DMS153 (cell line): ENCODE results near the gene BPIFB3.

Experiments used
- DNase-seq: peaks from one replicate; lab custom pipeline; 2025; lab: John Stamatoyannopoulos, UW

Gene BPIFB3

DNA sequence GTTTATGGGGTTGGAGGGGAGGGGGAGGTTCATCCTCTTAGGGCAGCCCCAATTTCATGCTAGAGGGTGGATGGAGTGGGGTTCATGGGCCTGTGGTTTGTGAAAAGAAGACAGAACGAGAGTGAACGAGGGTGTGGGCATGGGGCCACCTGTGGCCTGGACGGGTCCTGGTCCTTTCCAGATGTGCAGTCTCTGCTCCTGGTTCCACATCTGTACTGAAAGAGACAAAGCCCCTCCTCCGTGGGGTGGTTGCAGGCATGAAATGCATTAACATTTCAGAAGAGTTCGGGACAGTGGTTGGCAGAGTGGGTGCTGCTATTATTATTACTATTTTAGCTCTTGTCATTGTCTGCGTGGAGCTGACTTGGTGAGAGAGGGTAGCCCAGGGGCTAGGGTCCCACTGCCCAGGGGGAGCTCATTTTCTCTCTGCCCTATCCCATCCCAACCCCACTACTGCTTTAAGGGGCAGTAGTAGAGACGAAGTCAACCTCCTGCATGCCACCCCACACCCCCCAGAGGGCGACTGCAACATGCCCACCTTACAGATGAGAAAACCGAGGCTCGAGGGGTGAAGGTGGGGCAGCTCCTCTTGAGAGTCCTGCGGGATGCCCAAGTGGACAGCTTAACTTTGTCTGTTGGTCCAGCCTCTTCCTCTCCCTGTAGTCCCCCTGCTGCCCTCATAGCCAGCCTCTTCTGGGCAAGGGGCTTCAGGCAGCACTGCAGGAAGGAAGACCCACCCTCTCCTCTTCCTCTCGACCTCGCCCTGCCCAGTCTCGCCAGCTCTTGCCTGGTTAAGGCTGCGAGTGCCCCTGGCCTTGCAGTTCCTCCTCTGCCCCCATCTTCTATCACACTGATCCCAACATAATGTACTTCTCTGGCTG lies 37.8 kb upstream of the BPIFB3 start:
- no peak for DNase-seq

DNA sequence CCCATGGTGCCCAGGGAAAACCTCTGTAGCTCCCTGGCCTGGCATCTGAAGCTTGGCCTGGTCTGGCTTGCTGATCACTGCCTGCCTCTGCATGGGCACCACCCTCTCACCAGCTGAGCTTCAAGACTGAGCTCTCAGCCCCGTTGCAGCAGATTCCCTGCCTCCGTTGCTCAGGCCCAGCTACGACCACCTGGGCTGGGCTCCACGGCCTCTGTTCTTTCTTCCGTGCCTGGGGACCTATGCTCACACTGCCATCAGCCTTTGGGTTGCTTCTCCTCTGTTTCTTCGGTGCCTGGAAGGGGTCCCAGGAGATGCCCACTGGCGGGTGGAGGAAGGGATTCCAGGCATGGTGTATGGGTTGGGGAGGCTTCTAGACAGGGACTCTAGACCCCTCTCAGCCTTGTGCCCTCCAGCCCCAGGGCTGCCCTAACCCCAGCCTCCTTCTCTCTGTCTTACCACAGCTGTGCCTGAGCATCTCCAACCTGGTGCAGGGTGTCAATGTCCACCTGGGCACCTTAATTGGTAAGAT lies 37.1 kb upstream of the BPIFB3 start:
- no peak for DNase-seq

DNA sequence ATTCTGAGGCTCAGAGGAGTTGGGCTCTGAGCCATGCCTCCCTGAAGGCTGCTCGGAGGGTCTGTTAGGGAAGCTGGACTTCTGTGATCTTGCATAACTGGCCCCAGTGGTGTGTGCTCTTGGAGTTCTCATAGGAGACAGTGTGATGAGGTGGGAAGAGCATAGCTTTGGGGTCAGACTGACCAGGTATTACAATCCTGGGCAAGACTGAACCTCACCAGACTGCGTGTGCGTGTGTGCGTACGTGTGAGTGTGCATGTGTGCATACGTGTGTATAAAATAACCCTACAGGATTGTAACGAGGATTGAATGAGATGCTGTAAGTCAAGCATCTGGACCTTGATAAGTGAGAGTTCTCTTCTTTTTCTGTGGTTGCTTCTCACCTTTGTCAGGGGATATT lies 36.2 kb upstream of the BPIFB3 start:
- DNase-seq: no peak

DNA sequence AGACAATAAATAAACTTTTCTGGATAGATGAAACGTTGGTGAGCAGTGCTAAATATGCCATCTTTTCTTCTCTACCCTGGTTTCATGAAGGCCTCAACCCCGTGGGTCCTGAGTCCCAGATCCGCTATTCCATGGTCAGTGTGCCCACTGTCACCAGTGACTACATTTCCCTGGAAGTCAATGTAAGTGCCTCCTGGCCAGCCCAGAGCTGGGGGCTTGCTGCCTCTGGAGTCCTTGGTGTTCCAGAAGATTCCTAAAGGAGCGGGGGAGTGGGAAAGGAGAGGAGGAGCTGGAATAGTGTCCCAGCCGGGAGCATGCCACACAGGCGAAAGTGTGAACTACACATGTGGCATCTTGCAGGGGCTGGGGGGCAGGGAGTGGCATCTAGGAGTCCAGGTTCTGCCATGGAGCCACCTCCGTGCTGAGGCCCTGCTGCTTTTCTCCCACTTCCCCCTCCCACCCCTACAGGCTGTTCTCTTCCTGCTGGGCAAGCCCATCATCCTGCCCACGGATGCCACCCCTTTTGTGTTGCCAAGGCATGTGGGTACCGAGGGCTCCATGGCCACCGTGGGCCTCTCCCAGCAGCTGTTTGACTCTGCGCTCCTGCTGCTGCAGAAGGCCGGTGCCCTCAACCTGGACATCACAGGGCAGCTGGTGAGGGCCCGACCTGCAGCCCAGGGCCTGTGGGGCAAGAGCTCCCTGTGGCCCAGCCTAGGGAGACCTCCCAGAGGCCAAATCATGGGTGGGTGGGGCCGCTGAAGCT lies 35.4 kb upstream of the BPIFB3 start:
- DNase-seq: no peak

DNA sequence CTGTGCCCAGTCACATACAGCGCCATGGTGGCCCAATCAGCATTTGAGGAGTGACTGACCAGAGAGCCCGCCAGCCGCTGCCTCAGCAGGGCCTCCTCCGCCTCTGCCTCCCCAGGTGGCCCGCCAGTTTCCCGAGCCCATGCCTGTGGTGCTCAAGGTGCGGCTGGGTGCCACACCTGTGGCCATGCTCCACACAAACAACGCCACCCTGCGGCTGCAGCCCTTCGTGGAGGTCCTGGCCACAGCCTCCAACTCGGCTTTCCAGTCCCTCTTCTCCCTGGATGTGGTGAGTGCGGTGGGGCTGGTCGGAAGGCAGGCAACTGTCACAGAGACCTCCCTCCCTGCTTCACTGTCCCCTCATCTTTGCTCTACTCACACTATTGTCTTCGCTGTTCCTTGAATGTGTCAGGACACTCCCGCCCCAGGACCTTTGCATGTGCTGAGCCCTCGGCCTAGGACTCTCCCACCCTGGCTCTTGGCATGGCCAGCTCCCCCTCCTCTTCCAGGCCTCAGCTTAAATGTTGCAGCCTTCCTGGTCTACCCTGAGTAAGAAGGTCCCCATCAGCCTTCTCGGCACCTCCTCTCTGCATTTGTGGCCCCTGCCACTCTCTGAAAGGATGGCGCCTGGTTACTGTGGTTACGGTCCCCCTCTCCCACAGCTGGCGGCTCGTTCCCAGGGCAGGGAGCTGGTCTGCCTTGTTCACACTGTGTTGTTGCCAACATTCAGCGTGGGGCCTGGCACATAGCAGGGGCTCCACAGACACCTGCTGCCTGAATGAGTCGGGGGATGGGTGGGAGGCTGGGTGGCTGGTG lies 34.0 kb upstream of the BPIFB3 start:
- DNase-seq: no peak

DNA sequence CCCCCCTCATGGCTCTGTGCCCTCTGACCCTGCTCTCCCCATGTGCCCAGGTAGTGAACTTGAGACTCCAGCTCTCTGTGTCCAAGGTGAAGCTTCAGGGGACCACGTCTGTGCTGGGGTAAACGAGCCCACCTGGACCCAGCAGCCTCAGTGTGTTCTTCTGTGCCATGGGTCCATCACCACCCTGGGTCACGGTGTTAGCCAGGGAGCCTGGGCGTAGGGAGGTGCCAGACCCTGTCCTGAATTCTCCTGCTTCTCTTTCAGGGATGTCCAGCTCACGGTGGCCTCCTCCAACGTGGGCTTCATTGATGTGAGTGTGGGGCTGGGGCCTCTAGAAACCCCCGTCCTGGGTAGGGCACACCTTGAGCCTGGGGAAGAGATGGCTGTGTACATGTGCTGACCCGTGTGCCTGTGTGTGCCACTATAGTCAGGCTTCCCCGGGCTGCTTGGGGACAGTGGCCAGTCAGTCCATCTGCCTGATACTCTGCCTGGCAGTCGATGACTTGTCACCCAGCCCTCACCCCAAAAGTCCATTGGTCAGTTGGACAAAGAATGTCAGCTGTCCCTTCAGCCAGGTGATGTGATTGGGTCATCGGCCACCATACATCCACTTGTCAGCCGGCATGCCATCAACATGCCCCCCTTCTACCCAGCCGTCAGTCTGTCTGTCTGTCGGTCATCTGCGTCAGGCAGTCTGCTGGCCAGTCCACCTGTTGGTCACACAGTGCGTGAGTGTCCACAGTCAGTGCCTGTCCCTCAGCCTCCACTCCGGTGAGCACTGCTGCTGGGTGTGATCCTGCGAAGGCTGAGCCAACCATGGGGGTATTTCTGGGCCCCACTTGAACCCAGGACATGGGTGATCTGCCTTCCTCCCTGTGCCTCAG lies 33.2 kb upstream of the BPIFB3 start:
- DNase-seq: no peak

DNA sequence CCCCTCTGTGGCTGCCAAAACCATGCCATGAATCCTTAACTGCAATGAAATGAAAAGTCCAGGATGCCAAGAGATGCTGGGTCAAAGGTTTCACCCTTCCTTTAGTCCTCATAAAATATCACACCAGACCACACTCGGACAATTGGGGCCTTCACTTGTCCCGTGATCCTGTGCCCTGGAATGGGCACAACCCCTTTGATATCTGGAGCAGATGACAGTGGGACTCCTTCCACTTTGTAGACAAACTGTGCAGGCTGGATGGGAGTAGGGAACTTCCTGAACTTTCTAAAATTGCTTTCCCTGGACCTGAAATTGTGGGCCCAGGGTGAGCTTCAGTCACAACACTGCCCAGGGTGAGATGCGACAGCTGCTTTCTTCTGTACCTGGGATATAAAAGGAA lies 31.8 kb upstream of the BPIFB3 start:
- DNase-seq: no peak

DNA sequence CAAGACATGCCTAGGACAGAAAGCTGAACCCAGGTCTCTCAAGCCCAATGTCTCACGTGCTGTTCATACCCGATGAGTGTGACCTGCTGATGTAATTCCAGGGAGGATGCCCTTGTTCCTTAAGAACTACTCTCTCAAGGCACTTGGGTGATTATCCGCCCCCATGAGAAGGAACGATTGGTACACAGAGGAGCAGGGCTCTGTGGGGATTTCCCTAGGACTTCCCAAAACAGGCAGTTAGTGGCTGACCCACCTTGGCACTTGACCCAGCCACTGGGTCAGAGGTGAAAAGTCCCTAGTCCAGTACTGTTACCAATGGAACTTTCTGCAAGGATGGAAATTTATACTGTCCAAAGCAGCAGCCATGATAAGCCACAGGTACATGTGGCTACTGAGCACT lies 31.4 kb upstream of the BPIFB3 start:
- no peak for DNase-seq

DNA sequence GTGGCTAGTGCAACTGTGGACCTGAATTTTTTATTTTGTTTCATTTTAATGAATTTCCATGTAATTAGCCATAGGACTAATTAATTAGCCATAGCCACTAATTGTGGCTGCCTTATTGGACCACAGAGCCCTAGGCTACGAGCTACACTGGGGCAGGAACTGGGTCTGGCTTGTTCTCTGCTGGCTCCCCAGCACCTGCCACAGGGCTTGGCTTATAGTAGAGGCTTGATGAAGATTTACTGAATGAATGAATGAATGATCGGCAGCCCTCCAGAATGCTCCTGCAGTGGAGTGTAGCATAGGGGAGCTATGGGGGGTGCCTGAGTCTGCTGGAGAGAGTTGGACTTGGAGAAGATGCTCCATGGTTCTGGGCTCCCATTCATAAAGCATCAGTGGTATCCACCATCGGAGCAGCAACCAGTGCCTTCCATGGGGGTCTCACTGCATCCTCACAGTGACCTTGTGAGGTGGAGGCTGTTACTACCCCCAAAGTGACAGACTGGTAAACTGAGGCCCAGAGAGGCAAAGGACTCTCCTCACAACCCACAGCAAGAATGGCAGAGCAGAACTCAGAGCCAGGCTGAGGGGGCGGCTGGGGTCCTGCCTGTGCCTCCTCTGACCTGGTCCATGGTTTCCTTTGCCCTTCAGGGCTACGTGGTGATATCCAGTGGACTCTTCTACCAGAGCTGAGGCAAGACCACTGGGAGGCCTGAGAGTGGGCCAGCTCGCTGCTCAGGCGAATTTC lies 30.8 kb upstream of the BPIFB3 start:
- no peak for DNase-seq

DNA sequence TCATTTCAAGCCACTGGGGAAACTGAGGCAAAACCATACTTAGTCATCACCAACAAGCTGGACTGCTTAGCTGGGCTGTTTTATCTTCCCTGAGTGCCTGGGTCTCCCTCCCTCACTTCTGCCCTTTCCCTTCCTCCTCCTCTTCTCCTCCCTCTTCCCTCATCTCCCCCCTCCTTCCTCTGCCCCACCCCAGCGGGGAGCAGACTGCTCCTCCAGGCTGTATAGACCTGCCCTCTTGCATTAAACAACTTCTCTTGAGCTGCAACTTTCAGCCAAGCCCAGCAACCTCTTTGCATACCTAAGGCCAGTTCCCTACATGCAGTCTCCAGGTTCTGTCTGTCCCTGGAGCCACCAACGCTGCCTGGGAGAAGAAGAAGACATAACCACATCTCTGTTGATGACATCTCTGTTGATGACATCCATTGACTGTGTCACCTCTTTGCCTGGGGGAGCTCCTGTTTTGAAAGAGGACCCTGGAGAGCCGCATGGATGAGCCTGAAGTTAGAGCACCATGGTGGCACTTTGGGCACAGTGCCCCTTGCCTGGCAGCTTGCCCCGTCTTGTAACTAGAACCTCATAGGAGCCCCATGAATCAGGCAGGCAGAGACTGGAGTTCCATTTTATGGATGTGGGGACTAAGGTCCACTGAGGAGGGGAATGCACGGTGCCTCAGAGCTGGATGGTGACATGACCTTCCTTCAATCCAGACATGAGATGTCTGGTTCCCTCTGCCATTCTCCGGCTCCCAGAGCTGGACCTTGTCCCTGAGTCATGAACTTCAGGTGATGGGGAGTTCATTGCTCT lies 30.1 kb upstream of the BPIFB3 start:
- DNase-seq: no peak

DNA sequence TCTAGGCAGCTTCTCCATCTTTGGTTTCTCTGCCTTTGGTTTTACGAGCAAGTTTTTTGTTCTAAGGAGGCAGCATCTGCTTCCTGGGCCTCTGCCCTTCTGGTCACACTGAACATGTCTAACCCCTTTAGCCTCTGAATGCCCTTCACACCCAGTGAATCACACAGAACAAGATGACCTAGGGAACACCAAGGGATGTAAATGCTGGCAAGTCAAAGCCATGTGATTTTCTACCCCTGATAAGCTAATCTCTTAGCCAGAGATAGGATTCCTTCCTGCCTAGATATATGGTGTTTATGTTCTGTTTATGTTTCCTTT lies 29.5 kb upstream of the BPIFB3 start:
- no peak for DNase-seq

DNA sequence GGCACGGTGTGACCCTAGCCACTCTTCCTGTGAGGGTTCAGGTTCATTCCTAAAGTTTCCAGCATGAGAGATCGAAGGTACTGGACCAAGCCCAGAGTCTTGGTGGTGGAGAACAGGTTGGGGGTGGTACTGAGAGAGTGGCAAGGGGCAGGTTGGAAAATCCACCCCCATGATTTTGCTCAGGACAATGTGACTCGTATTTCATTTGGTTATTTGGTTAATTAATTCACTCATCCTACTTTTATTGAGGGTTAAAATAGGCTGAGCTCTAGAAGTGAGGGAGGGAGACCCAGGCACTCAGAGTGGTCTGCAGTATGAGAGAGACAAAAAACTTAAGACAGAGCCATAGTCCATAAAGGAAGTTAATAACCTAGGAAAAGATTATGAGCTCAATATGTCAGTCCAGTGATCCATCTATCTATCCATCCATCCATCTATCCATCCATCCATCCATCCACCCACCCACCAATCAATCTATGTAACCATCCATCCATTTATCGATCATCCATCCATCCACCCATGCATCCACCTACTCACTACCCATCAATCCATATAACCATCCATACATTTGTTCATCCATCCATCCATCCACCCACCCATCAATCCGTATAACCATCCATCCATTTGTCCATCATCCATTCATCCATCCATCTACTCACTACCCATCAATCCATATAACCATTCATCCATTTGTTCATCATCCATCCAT lies 28.9 kb upstream of the BPIFB3 start:
- no peak for DNase-seq

DNA sequence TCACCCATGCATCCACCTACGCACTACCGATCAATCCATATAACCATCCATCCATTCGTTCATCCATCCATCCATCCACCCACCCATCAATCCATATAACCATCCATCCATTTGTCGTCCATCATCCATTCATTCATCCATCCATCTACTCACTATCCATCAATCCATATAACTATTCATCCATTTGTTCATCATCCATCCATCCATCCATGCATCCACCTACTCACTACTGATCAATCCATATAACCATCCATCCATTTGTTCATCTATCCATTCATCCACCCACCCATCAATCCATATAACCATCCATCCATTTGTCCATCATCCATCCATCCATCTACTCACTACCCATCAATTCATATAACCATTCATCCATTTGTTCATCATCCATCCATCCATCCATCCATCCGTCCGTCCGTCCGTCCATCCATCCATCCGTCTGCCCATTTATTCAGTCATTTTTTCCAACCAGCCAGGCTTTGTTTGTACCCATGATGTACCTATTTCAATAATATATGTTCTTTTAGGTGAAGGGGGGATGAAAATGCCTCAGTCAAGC lies 28.3 kb upstream of the BPIFB3 start:
- DNase-seq: no peak

DNA sequence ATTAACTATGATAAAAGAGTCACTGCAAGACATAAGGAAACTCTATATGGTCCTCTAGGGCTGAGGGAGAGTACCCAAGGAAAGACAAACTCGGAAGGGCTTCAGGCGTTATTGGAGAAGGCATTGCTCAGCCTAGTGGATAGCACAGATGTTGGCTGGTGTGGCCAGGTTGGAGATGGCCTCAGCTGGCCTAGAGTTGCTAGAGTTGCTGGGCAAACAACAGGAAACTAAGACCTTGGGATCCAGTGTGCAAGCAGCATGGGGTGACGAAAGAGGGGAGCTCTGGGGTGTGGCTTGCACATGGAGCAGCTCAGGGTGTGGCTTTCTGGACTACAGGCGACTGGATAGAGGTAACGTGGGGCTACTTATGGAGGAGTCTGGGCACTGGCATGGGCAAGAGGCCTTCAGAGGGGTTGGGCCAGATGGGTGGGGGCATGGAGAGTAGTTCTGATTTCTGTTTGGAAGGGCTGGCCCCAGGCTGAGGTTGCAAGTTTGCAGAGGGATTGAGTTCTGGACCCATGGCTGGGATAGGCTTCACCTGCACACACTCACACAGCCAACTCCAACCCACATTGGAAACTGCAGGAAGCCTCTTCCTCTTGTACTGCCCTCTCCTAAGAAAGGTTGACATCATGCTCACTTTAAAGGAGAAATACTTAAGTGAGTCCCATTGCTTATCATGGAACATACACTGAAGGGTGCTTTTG lies 27.5 kb upstream of the BPIFB3 start:
- no peak for DNase-seq

DNA sequence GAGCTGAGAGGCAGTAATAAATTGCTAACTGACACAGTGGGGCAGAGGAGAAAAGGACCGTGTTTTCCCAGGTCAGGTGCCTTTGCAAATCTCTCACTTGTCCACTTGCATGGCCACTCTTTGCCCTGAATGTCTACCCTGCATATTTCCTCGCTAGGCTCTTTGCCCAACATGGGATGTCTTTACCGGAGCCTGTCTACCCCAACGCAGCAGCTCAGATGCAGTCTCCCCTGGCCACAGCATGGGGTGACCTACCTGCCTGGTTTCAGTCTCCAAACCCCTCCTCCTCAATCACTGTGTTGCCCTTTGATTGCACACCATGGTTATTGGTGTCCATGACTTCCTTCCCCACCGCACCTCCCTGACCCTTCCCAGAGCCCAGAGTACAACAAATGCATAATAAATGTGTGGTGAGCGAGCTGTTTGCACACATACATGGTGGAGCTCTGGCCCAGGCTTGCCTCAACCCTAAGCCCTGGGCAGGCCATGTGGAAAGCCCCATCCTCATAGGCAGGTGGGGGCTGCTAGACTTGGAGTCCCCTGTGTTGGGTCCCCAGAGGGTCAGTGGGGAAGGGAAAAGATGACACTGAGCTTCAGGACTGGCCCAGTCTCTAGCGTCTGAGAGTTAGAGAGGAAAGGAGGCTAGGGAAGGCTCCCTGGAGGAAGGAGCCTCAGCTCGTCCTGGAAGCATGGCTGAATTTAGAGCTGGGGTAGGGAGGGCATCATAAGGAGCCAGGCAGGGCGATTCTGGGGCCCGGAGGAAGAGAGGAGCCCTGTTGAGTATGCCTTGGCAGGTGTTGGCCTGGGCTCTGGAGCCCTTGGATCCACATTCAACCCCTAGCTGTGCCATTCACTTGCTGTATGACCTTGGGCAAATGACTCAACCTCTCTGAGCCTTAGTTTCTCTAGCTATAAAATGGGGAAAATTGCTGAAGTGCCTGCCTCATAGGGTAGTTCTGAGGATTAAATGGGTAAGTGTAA lies 26.6 kb upstream of the BPIFB3 start:
- no peak for DNase-seq

DNA sequence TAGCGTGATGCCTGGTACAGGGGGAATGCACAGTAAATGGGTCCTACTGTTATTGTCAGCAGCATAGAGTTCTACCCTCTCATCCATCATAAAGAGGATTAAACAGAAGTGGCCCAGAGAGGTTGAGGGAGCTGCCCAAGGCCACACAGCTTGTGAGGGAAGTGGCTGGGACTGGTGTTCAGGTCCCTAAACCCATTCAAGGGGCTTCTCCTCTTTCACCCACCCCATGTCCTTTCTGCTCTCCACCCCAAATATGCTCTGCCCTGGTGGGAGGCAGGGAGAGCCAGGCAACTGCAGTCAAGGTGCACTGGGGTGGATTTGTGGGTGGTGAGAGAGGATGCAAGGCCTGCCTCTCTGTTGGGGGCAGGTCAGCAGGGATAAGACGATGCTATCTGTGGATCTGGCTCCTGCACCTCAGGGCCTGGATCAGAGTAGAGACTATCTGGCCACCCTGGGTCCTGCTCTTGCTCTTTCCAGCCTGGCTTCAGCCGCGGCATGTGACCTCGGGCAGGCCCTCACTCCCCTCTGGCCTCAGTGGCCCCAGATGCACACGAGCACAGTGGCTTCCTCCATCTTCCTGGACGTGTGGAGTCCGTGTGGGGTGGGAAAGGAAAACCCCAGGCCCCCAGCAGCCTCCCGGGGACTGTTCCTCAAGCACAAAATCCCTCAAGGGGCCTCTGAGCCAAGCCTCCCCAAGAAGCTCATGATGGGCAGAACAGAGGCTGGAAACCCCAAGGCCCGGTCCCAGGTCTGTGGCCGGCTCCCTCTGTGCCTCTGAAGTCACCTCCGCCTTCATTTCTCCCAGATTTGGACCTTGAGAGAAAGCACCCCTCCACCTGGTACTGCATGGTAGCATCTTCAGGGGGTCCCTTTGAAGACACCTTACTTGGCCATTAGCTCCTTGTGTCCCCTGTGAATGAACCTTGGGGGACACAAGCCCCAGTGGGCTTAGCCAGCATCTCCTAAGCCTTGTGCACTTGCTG lies 25.6 kb upstream of the BPIFB3 start:
- no peak for DNase-seq
